ENCODE measurements around the gene DNPEP. TPM values are rescaled to one million over a fixed set of nuclear protein-coding genes. Genes with fewer than 3 reads are reported as not detected.

Gene DNPEP
- total RNA-seq, 6 experiments from 2014 or later, result 37.1 to 60.2 (median 47.0) TPM

- no peak for ATAC-seq
- intact Hi-C loops (cut with DNase I), result no loop called here
- DNase-seq, result no peak
- WGBS (ENCODE audit: insufficient coverage, low coverage, low lambda C conversion rate, missing lambda C conversion rate), result 6% methylated on average over 11 of the region's 77 CpGs
- H3K4me3 ChIP-seq, result no peak within 1 kb of the TSS
- H3K27ac ChIP-seq, result no peak within 1 kb of the TSS
- H3K36me3 ChIP-seq, result no peaks in the 10 kb centered on the region
- peaks cover 0 to 7% (median 0%) of the 10 kb centered on the region in 4 donors for H3K4me1 ChIP-seq
- H3K9me3 ChIP-seq, result no peaks in the 10 kb centered on the region
- TF ChIP-seq POLR2A (IDR thresholded peaks at IDR 0.05) (no peak), CTCF (IDR thresholded peaks at IDR 0.05) (no peak)
- H3K27me3 ChIP-seq, result no peaks in the 10 kb centered on the region
Measured at GRCh38 chr2:219434718-219435525, 47.2 kb upstream of the DNPEP start, which contains the start of gene SPEG. Gene SPEG (plus strand): TSS chr2:219434843. CDS start chr2:219434978, 135 bp downstream.

DNA sequence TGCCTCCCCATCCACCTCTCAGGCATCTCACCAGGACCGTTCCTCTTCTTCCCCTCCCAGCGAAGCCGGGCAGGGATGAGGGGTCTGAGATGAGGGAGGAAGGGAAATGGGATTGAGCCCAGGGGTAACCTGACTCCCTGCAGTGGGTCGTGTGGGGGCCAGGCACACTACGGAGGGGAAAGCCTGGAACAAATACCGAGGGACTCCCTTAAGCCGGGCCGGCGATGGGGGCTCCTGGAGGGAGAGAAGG lies 46.7 kb upstream of the DNPEP start:
- intact Hi-C loops (cut with DNase I), result no loop called here

GRCh38 chr2:219433666-219434467 lies 46.2 kb upstream of the DNPEP start:
- Histone ChIP-seq H3K9me3 (no peaks in the 10 kb centered on the region), H3K36me3 (no peaks in the 10 kb centered on the region), H3K27ac (no peak overlapping the region), H3K4me3 (no peak overlapping the region), H3K4me1 (peaks cover 0 to 7% (median 0%) of the 10 kb centered on the region in 4 donors), H3K27me3 (no peaks in the 10 kb centered on the region)
- intact Hi-C loops (cut with DNase I), result no loop called here
- 72% methylated on average over 9 of the region's 16 CpGs for whole genome bisulfite sequencing (ENCODE audit: insufficient coverage, low coverage, low lambda C conversion rate, missing lambda C conversion rate)
- DNase-seq, result no peak
- no peak for ATAC-seq
- TF ChIP-seq POLR2A (IDR thresholded peaks at IDR 0.05), result no peak
- peak in 3 of 4 donors; percentile 14 to 25 (median 16) for TF ChIP-seq CTCF (IDR thresholded peaks at IDR 0.05)

More for the DNA sequence above, 46.7 kb upstream of the DNPEP start:
- H3K9me3 ChIP-seq, result no peaks in the 10 kb centered on the region
- ATAC-seq (no peak), DNase-seq (no peak)
- H3K27me3 ChIP-seq, result no peaks in the 10 kb centered on the region
- TF ChIP-seq POLR2A (IDR thresholded peaks at IDR 0.05) (no peak), CTCF (IDR thresholded peaks at IDR 0.05) (no peak)
- no peak overlapping the region for H3K4me3 ChIP-seq
- no peak overlapping the region for H3K27ac ChIP-seq
- no peaks in the 10 kb centered on the region for H3K36me3 ChIP-seq
- H3K4me1 ChIP-seq, result peaks cover 0 to 7% (median 0%) of the 10 kb centered on the region in 4 donors
- 34% methylated on average over 5 of the region's 9 CpGs for WGBS (ENCODE audit: insufficient coverage, low coverage, low lambda C conversion rate, missing lambda C conversion rate)

GRCh38 chr2:219430633-219431615 lies 43.2 kb upstream of the DNPEP start:
- DNase-seq (no peak), ATAC-seq (peak; percentile 63 to 70 (median 66))
- no peaks in the 10 kb centered on the region for H3K9me3 ChIP-seq
- peaks cover 0 to 7% (median 0%) of the 10 kb centered on the region in 4 donors for H3K4me1 ChIP-seq
- TF ChIP-seq POLR2A (IDR thresholded peaks at IDR 0.05) (no peak), CTCF (IDR thresholded peaks at IDR 0.05) (peak in 2 of 4 donors; percentile 15 to 21)
- intact Hi-C loops (cut with DNase I), result no loop called here
- WGBS (ENCODE audit: insufficient coverage, low coverage, low lambda C conversion rate, missing lambda C conversion rate), result 62% methylated on average over 5 of the region's 9 CpGs
- H3K27ac ChIP-seq, result no peak overlapping the region
- H3K27me3 ChIP-seq, result no peaks in the 10 kb centered on the region
- no peak overlapping the region for H3K4me3 ChIP-seq
- no peaks in the 10 kb centered on the region for H3K36me3 ChIP-seq

Data from right lobe of liver (tissue), 6 donors.